ENCODE data around the gene SEPTIN11.

The SEPTIN11 gene

GRCh38 chr4:76949276-76950051 is at the start of gene SEPTIN11:
SEPTIN11 (plus strand) TSS chr4:76949752; CDS start chr4:76949904, 152 bp downstream.
- peak; percentile 97 for DNase-seq

- peak; percentile 10 for DNase-seq
Observed at GRCh38 chr4:76902233-76902890, 47.2 kb upstream of the SEPTIN11 start.

- no peak for DNase-seq
Observed at GRCh38 chr4:76904646-76905190, 44.8 kb upstream of the SEPTIN11 start.

- DNase-seq: no peak
Observed at GRCh38 chr4:76905521-76905920, 44.0 kb upstream of the SEPTIN11 start.

- no peak for DNase-seq
Observed at GRCh38 chr4:76909711-76910110, 39.8 kb upstream of the SEPTIN11 start.

GRCh38 chr4:76920715-76921114 is 28.8 kb upstream of the SEPTIN11 start:
- DNase-seq: no peak

GRCh38 chr4:76923619-76924357 is 25.8 kb upstream of the SEPTIN11 start:
- no peak for DNase-seq

- DNase-seq: no peak
Observed at GRCh38 chr4:76926841-76927240, 22.7 kb upstream of the SEPTIN11 start.

GRCh38 chr4:76930685-76931084 is 18.9 kb upstream of the SEPTIN11 start:
- DNase-seq: no peak

GRCh38 chr4:76931087-76931486 is 18.5 kb upstream of the SEPTIN11 start:
- no peak for DNase-seq

- no peak for DNase-seq
Observed at GRCh38 chr4:76931576-76932276, 17.8 kb upstream of the SEPTIN11 start.

GRCh38 chr4:76939184-76939583 is 10.4 kb upstream of the SEPTIN11 start:
- DNase-seq: no peak

- DNase-seq: no peak
Observed at GRCh38 chr4:76943129-76943620, 6.4 kb upstream of the SEPTIN11 start.

GRCh38 chr4:76943790-76944189 is 5.8 kb upstream of the SEPTIN11 start:
- no peak for DNase-seq

- peak; percentile 72 for DNase-seq
Observed at GRCh38 chr4:76947369-76947768, 2.2 kb upstream of the SEPTIN11 start.

- DNase-seq: peak; percentile 94
Observed at GRCh38 chr4:76948443-76949275, 893 bp upstream of the SEPTIN11 start.

GRCh38 chr4:76950052-76950955 is 752 bp downstream of the SEPTIN11 start:
- DNase-seq: peak; percentile 80

- DNase-seq: peak; percentile 56
Observed at GRCh38 chr4:76950956-76951671, 1.6 kb downstream of the SEPTIN11 start.

- DNase-seq: no peak
Observed at GRCh38 chr4:76951672-76952010, 2.1 kb downstream of the SEPTIN11 start.

- no peak for DNase-seq
Observed at GRCh38 chr4:76952071-76952470, 2.5 kb downstream of the SEPTIN11 start.
